Upper lobe of right lung (tissue), 1 donor: ENCODE data around the gene SH3BP2. TPM values are rescaled to one million over a fixed set of nuclear protein-coding genes. Genes with fewer than 3 reads are reported as not detected.

Experiments
- ATAC-seq: fragments of 200-7000 bp; cut with Tn5 transposase; one replicate; pipeline ENCODE4 v1.9.1; 2020; ENCODE audit warnings: mild to moderate bottlenecking, moderate library complexity
- DNase-seq: peaks from one replicate; pipeline ENCODE4 v3.0.0-alpha.2; 2020
- H3K27ac ChIP-seq: fragments of 200-600 bp; one replicate; pipeline ENCODE4 v1.8.0; 2022
- H3K27me3 ChIP-seq: fragments of 200-600 bp; one replicate; pipeline ENCODE4 v1.8.0; 2022; ENCODE audit warnings: mild to moderate bottlenecking
- H3K36me3 ChIP-seq: fragments of 200-600 bp; one replicate; pipeline ENCODE4 v1.8.0; 2022
- H3K4me1 ChIP-seq: fragments of 200-600 bp; one replicate; pipeline ENCODE4 v1.8.0; 2022
- H3K4me3 ChIP-seq: fragments of 200-600 bp; one replicate; pipeline ENCODE4 v1.8.0; 2022; ENCODE audit warnings: mild to moderate bottlenecking
- H3K9me3 ChIP-seq: fragments of 200-600 bp; one replicate; pipeline ENCODE4 v1.8.0; 2022
- CTCF ChIP-seq: fragments of 200-600 bp; IDR thresholded peaks from one replicate; pipeline ENCODE4 v1.8.0; 2022; ENCODE audit warnings: antibody characterized with exemption
- intact Hi-C: fragments of 100-400 bp; cut with DNase I; formaldehyde crosslinking; loops from one replicate; pipeline ENCODE4 v1.11.0; 2022
- total RNA-seq: library from RNA; stranded (reverse); fragmentation: NEBNext Ultra II Directional; extraction: Animal tissue kit (Norgen Biotek cat#: 25700); gene quantifications from one replicate; pipeline ENCODE4 v1.2.1, GENCODE V29; 2021
- donor health status: DM: no; HTN: yes; CAD: no; lungs with severe emphysema.

Gene SH3BP2
- total RNA-seq, 1 donor from 2014 or later, result 99.0 TPM

GRCh38 chr4:2858451-2859217 is 65.7 kb downstream of the SH3BP2 start:
- peak; percentile 36 for ATAC-seq
- intact Hi-C loops, result no loop called here
- peaks cover 76% of the 10 kb centered on the region for H3K4me1 ChIP-seq

GRCh38 chr4:2859514-2859913 is 66.6 kb downstream of the SH3BP2 start:
- Histone ChIP-seq H3K9me3 (no peaks in the 10 kb centered on the region), H3K27ac (peak overlapping the region; percentile 49), H3K27me3 (no peaks in the 10 kb centered on the region), H3K4me1 (peaks cover 79% of the 10 kb centered on the region), H3K4me3 (no peak overlapping the region), H3K36me3 (peaks cover 6% of the 10 kb centered on the region)
- no peak for TF ChIP-seq CTCF
- intact Hi-C loops, result no loop called here
- ATAC-seq (no peak), DNase-seq (no peak)

More at GRCh38 chr4:2858451-2859217, 65.7 kb downstream of the SH3BP2 start:
- TF ChIP-seq CTCF, result no peak
- DNase-seq, result no peak
- no peaks in the 10 kb centered on the region for H3K27me3 ChIP-seq
- H3K27ac ChIP-seq, result peak overlapping the region; percentile 49
- H3K9me3 ChIP-seq, result no peaks in the 10 kb centered on the region
- no peak overlapping the region for H3K4me3 ChIP-seq
- H3K36me3 ChIP-seq, result peaks cover 14% of the 10 kb centered on the region

DNA sequence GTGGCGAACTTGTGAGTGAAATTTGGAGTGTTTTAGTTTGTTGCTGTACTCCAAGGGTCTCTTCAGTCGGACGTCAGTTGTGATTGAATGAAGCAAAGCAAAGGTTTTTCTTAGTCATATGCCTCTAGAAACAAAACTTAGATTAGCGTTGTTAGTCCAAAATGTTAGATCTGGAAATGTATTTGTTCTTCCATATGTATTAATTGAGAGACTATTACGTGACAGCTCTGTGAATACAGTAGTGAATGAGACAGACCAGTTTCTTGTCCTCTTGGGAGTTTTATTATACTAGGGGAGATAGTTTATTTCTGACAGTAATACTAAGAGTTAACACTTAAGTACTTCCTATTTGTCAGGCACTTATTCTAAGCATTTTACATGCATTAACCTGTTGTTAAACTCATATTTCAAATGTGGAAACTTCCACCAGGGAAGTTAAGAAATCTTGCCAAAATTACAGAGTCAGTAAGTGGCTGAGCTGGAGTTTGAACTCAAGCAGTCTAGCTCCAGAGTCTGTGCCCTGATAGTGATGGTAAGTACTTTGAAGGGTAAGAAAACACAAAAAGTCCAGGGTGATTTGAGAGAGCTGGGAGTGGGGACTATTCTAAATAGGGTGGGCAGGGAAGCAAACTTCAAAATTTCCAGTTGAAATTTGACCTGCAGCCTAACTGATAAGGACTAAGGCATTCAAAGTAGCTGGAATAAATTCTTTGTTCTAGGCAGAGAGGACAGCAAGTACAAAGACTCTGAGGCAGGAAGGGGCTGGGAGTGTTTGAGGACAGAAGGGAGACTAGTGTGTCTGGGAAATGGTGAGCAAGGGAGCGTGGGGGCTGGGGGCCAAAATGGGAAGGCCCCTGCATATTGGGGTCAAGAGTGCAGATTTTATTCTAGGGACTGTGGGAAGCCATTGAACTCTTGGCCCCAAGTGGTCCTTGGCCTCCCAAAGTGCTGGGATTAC is 67.8 kb downstream of the SH3BP2 start:
- ATAC-seq (peak; percentile 89), DNase-seq (peak; percentile 73)
- Histone ChIP-seq H3K4me1 (peaks cover 90% of the 10 kb centered on the region), H3K9me3 (no peaks in the 10 kb centered on the region), H3K4me3 (no peak overlapping the region), H3K27ac (peak overlapping the region; percentile 49), H3K36me3 (no peaks in the 10 kb centered on the region), H3K27me3 (no peaks in the 10 kb centered on the region)
- TF ChIP-seq CTCF, result no peak
- intact Hi-C loops, result no loop called here

- Histone ChIP-seq H3K4me1 (peaks cover 92% of the 10 kb centered on the region), H3K4me3 (no peak overlapping the region), H3K27me3 (no peaks in the 10 kb centered on the region), H3K9me3 (no peaks in the 10 kb centered on the region), H3K27ac (peak overlapping the region; percentile 49), H3K36me3 (no peaks in the 10 kb centered on the region)
- intact Hi-C loops, result no loop called here
- no peak for DNase-seq
- ATAC-seq, result no peak
- TF ChIP-seq CTCF, result no peak
Measured at GRCh38 chr4:2861631-2862436, 68.9 kb downstream of the SH3BP2 start.

DNA sequence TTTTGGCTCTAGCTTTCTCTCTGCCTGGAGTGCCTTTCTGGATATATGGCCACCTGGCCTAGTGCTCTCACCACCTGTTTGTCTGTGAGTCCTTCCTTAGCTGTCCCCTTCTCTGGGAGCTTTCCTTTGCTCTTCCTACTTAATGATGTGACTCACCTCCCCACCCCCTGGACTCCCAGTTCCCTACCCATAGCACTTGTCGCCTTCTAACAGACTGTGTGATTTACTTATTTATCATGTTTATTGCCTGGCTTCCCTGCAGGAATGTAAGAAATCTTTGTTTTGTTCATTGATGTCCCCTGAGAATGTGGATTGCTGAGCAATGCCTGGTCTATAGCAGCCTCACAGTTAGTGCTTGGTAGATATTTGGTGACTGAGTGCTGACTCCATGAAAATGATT is 69.6 kb downstream of the SH3BP2 start:
- Histone ChIP-seq H3K27me3 (no peaks in the 10 kb centered on the region), H3K9me3 (no peaks in the 10 kb centered on the region), H3K4me1 (peaks cover 94% of the 10 kb centered on the region), H3K4me3 (no peak overlapping the region), H3K36me3 (no peaks in the 10 kb centered on the region), H3K27ac (peak overlapping the region; percentile 49)
- intact Hi-C loops, result no loop called here
- ATAC-seq, result peak; percentile 45
- no peak for TF ChIP-seq CTCF
- no peak for DNase-seq
